Keratinocyte (primary cell): ENCODE data around the gene GDA.

Experiments used
- EZH2 ChIP-seq: IDR thresholded peaks from one replicate; pipeline ENCODE4 v1.6.1; 2012; ENCODE audit warnings: inconsistent platforms, mild to moderate bottlenecking, low read length, moderate library complexity
- TF ChIP-seq, protein P1 (sequence below), 3 experiments: IDR thresholded peaks in 1 of 3; conservative IDR thresholded peaks in 1 of 3; optimal IDR thresholded peaks in 1 of 3; 2 replicates in 2 of 3; 3 replicates in 1 of 3; pipeline versions ENCODE3 to v1.5.1; 2011; ENCODE audit warnings: low read length in 3 of 3, mild to moderate bottlenecking in 3 of 3, moderate library complexity in 2 of 3, control low read depth in 1 of 3, inconsistent platforms in 1 of 3; ENCODE audit not compliant: insufficient read depth in 2 of 3; ENCODE audit errors: extremely low read depth in 1 of 3

DNA sequence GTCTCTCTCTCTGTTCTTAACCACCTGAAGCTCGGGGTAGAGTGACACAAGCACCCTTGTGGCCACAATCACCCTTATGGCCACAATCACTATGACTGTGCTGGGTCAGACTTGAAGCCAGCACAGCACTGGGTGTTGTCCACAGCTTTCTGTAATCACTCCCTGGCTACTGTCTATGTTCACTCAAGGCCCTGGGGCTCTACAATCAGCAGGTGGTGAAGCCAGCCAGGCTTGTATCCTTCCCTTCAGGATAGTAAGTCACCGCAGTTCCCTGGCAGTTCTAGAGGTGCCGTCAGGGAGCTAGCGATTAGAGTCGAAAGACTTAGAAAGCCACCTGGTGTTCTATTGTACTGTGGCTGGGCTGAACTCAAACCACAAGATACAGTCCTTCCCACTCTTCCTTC is 44.2 kb downstream of the GDA start:
- TF ChIP-seq, protein P1, sequence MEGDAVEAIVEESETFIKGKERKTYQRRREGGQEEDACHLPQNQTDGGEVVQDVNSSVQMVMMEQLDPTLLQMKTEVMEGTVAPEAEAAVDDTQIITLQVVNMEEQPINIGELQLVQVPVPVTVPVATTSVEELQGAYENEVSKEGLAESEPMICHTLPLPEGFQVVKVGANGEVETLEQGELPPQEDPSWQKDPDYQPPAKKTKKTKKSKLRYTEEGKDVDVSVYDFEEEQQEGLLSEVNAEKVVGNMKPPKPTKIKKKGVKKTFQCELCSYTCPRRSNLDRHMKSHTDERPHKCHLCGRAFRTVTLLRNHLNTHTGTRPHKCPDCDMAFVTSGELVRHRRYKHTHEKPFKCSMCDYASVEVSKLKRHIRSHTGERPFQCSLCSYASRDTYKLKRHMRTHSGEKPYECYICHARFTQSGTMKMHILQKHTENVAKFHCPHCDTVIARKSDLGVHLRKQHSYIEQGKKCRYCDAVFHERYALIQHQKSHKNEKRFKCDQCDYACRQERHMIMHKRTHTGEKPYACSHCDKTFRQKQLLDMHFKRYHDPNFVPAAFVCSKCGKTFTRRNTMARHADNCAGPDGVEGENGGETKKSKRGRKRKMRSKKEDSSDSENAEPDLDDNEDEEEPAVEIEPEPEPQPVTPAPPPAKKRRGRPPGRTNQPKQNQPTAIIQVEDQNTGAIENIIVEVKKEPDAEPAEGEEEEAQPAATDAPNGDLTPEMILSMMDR (optimal IDR thresholded peaks at IDR 0.05 in 1 of 3, IDR thresholded peaks at IDR 0.05 in 1 of 3, conservative IDR thresholded peaks at IDR 0.05 in 1 of 3; ENCODE audit: extremely low read depth in 1 of 3, insufficient read depth in 2 of 3, low read length in 3 of 3), result no peak
- TF ChIP-seq EZH2, result no peak
